Mesenteric fat pad (tissue), 1 donor: ENCODE results near the gene FKBP1C. TPM values are rescaled to one million over a fixed set of nuclear protein-coding genes. Genes with fewer than 3 reads are reported as not detected.

Experiments used
- DNase-seq: peaks from one replicate; pipeline ENCODE4 v3.0.0-alpha.2; 2020; ENCODE audit warnings: low spot score
- total RNA-seq: library from RNA; stranded (reverse); fragmentation: NEBNext Ultra II Directional; extraction: Animal tissue kit (Norgen Biotek cat#: 25700); gene quantifications from one replicate; pipeline ENCODE4 v1.2.1, GENCODE V29; 2021
- donor health status: DM: yes; HTN: yes; CAD: no.

Gene FKBP1C
- total RNA-seq, 1 donor from 2014 or later, result not detected

DNA sequence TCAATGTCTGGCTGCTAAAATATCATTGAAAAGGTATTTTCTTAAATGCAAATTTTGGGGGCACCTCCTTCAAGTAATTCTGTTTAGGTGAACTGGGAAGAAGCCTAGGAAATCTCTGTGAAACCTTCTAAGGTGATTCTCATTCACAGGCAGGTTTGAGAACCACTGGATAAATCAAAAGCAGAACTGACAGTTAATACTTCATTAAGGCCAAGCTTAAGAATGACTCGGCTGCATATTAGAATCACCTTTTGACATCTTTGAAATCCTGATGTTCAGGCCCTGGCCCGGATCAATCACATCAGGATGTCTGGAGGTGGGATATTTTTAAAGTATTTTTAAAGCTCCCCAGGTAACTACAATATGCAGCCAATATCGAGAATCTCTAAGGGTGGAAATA, 50.6 kb downstream of the FKBP1C start:
- no peak for DNase-seq

Other genes with a start within 250 kb of the FKBP1C start
- not detected for gene LGSN, start 108.5 kb downstream of the FKBP1C start, total RNA-seq